Panc1 (cell line): ENCODE data around the gene TMEM184A. TPM values are rescaled to one million over a fixed set of nuclear protein-coding genes. Genes with fewer than 3 reads are reported as not detected.

ENCODE experiments used
- ATAC-seq: fragments of 200-7000 bp; cut with Tn5 transposase; 2 replicates; pipeline ENCODE4 v1.9.1; 2020; ENCODE audit warnings: mild to moderate bottlenecking, moderate library complexity
- BruUV-seq: library from RNA; stranded (reverse); fragments of 400-500 nt; replicated peaks from 2 replicates; lab custom pipeline; 2021; lab: Mats Ljungman, UMichigan
- CTCF ChIA-PET: fragments of 300-600 bp; sonication (Branson Sonifier 250); formaldehyde crosslinking; loops from one replicate; lab custom pipeline; 2022; ENCODE audit warnings: antibody characterized with exemption; lab: Charles Lee
- POLR2A ChIA-PET: fragments of 300-600 bp; sonication (Branson Sonifier 250); formaldehyde crosslinking; loops from one replicate; lab custom pipeline; 2022; ENCODE audit warnings: antibody characterized with exemption; lab: Charles Lee
- DNase-seq: peaks from one replicate; pipeline ENCODE4 v3.0.0-alpha.2; 2010; ENCODE audit warnings: low read depth, low spot score
- H3K27ac ChIP-seq: 2 replicates; pipeline ENCODE4 v1.5.1; 2011; ENCODE audit warnings: mild to moderate bottlenecking, low read length, inconsistent platforms
- H3K27me3 ChIP-seq: fragments of 200-500 bp; sonication (Bioruptor generic); 2 replicates; pipeline ENCODE4 v1.6.0; 2014; ENCODE audit warnings: low read length, inconsistent platforms; ENCODE audit not compliant: control insufficient read depth, insufficient read depth
- H3K36me3 ChIP-seq: fragments of 200-500 bp; sonication (Bioruptor generic); 2 replicates; pipeline ENCODE4 v1.5.1; 2014; ENCODE audit warnings: inconsistent platforms, mild to moderate bottlenecking, low read length, moderate library complexity; ENCODE audit not compliant: control insufficient read depth, insufficient read depth
- H3K4me1 ChIP-seq: 2 replicates; pipeline ENCODE4 v1.5.1; 2011; ENCODE audit warnings: inconsistent platforms, mild to moderate bottlenecking, low read length, moderate library complexity; ENCODE audit not compliant: control insufficient read depth, insufficient read depth
- H3K4me3 ChIP-seq, 2 experiments: 2 replicates each; pipeline ENCODE4 v1.5.1; 2011 to 2012; ENCODE audit warnings: low read depth in 2 of 2, low read length in 2 of 2, mild to moderate bottlenecking in 2 of 2, inconsistent platforms in 1 of 2, moderate library complexity in 1 of 2
- H3K9me3 ChIP-seq: fragments of 200-500 bp; sonication (Bioruptor generic); 2 replicates; pipeline ENCODE4 v1.5.1; 2014; ENCODE audit warnings: low read depth, mild to moderate bottlenecking, inconsistent platforms, low read length, moderate library complexity; ENCODE audit not compliant: control insufficient read depth, insufficient read depth
- CTCF ChIP-seq: fragments of 450-650 bp; IDR thresholded peaks from 2 replicates; pipeline ENCODE4 v1.5.1; 2017; ENCODE audit warnings: mild to moderate bottlenecking
- POLR2AphosphoS5 ChIP-seq: IDR thresholded peaks from 2 replicates; pipeline ENCODE4 v1.6.1; 2012; ENCODE audit warnings: mild to moderate bottlenecking, low read depth, low read length, moderate library complexity
- REST ChIP-seq, 2 experiments: IDR thresholded peaks; 2 replicates each; pipeline ENCODE4 v1.6.1; 2011 to 2012; ENCODE audit warnings: low read depth in 2 of 2, control low read depth in 1 of 2, low read length in 1 of 2, mild to moderate bottlenecking in 1 of 2, moderate library complexity in 1 of 2; ENCODE audit not compliant: insufficient read depth in 1 of 2
- SIN3A ChIP-seq: IDR thresholded peaks from 2 replicates; pipeline ENCODE4 v1.6.1; 2012; ENCODE audit warnings: low read depth, mild to moderate bottlenecking, low read length, moderate library complexity, borderline replicate concordance; ENCODE audit not compliant: insufficient read depth
- TCF7L2 ChIP-seq: IDR thresholded peaks from 2 replicates; pipeline ENCODE4 v1.6.1; 2011; ENCODE audit warnings: mild to moderate bottlenecking, low read depth, low read length, inconsistent platforms
- in situ Hi-C: cut with HindIII; loops from 2 replicates; pipeline ENCODE4 v1.10.0; 2016; ENCODE audit warnings: low sequenced_read_pairs, low pct_unique_long_range_greater_than_20kb
- intact Hi-C: fragments of 100-400 bp; cut with micrococcal nuclease; formaldehyde crosslinking; loops from one replicate; pipeline ENCODE4 v1.10.0; 2022; ENCODE audit not compliant: unreplicated experiment
- total RNA-seq: library from RNA; stranded (reverse); gene quantifications from one replicate; pipeline ENCODE4 v1.2.1, GENCODE V29; 2021; ENCODE audit not compliant: unreplicated experiment

TMEM184A gene
- total RNA-seq, 1 experiment from 2014 or later: 9.2 TPM

- ChIA-PET CTCF (no interaction called here), POLR2A (no interaction called here)
- Histone ChIP-seq H3K27ac (no peak overlapping the region), H3K9me3 (no peaks in the 10 kb centered on the region), H3K27me3 (no peaks in the 10 kb centered on the region), H3K36me3 (no peaks in the 10 kb centered on the region), H3K4me1 (peaks cover 24% of the 10 kb centered on the region), H3K4me3 (no peak overlapping the region)
- ATAC-seq (no peak), DNase-seq (no peak)
- intact Hi-C loops: no loop called here
- BruUV-seq: no TSS peak
- TF ChIP-seq REST (IDR thresholded peaks at IDR 0.05; ENCODE audit: insufficient read depth in 1 of 2, low read depth in 2 of 2, low read length in 1 of 2) (no peak), SIN3A (no peak), CTCF (no peak), POLR2AphosphoS5 (no peak), TCF7L2 (no peak)
- in situ Hi-C loops: no loop called here
Observed at GRCh38 chr7:1523844-1524243, 32.2 kb downstream of the TMEM184A start.

GRCh38 chr7:1523208-1523607 lies 32.8 kb downstream of the TMEM184A start:
- CTCF ChIA-PET: no interaction called here
- DNase-seq: no peak
- no peak overlapping the region for H3K4me3 ChIP-seq

More at GRCh38 chr7:1523208-1523607, 32.8 kb downstream of the TMEM184A start:
- Histone ChIP-seq H3K27ac (no peak overlapping the region), H3K4me1 (peaks cover 24% of the 10 kb centered on the region), H3K27me3 (no peaks in the 10 kb centered on the region), H3K36me3 (no peaks in the 10 kb centered on the region), H3K9me3 (no peaks in the 10 kb centered on the region)
- TF ChIP-seq TCF7L2: no peak
- no peak for TF ChIP-seq POLR2AphosphoS5
- TF ChIP-seq REST (IDR thresholded peaks at IDR 0.05; ENCODE audit: insufficient read depth in 1 of 2, low read depth in 2 of 2, low read length in 1 of 2): no peak
- TF ChIP-seq SIN3A: no peak
- TF ChIP-seq CTCF: no peak
- POLR2A ChIA-PET: no interaction called here
- no peak for ATAC-seq
- in situ Hi-C loops: no loop called here
- BruUV-seq: no TSS peak
- intact Hi-C loops: no loop called here
